ENCODE data around the gene ITM2B.
"Not testable (repeated sequence)": the region's sequence is repeated elsewhere in the genome, so short reads cannot be mapped to it uniquely, and the experiment has no call there.

The ITM2B gene

GRCh38 chr13:48230541-48230940 is 2.5 kb upstream of the ITM2B start:
- no peak for DNase-seq

- DNase-seq = no peak
Measured at GRCh38 chr13:48231080-48231479, 1.9 kb upstream of the ITM2B start.

GRCh38 chr13:48231933-48232332 is 1.1 kb upstream of the ITM2B start:
- no peak for DNase-seq

GRCh38 chr13:48232420-48233045 is 473 bp upstream of the ITM2B start:
- DNase-seq = no peak

- no peak for DNase-seq
Measured at GRCh38 chr13:48233889-48234488, 983 bp downstream of the ITM2B start.

- peak in 1 of 2 donors; percentile 57 for DNase-seq
Measured at GRCh38 chr13:48234566-48235340, 1.7 kb downstream of the ITM2B start.

GRCh38 chr13:48235341-48236135 is 2.5 kb downstream of the ITM2B start:
- DNase-seq = peak in 1 of 2 donors; percentile 43

GRCh38 chr13:48236528-48237353 is 3.7 kb downstream of the ITM2B start:
- DNase-seq = no peak

GRCh38 chr13:48239369-48239768 is 6.4 kb downstream of the ITM2B start:
- DNase-seq = not testable (repeated sequence)

GRCh38 chr13:48241651-48242050 is 8.6 kb downstream of the ITM2B start:
- no peak for DNase-seq

GRCh38 chr13:48242677-48243076 is 9.7 kb downstream of the ITM2B start:
- DNase-seq = no peak

GRCh38 chr13:48244159-48244558 is 11.2 kb downstream of the ITM2B start:
- DNase-seq = no peak

GRCh38 chr13:48246102-48246501 is 13.1 kb downstream of the ITM2B start:
- DNase-seq = no peak

GRCh38 chr13:48249018-48249417 is 16.0 kb downstream of the ITM2B start:
- DNase-seq = no peak

- no peak for DNase-seq
Measured at GRCh38 chr13:48251611-48252081, 18.6 kb downstream of the ITM2B start.

GRCh38 chr13:48252176-48252575 is 19.2 kb downstream of the ITM2B start:
- no peak for DNase-seq

- DNase-seq = no peak
Measured at GRCh38 chr13:48253849-48254248, 20.8 kb downstream of the ITM2B start.

GRCh38 chr13:48255090-48255489 is 22.1 kb downstream of the ITM2B start:
- no peak for DNase-seq

- DNase-seq = no peak
Measured at GRCh38 chr13:48255954-48256353, 22.9 kb downstream of the ITM2B start.

- DNase-seq = no peak
Measured at GRCh38 chr13:48258002-48258401, 25.0 kb downstream of the ITM2B start.

- no peak for DNase-seq
Measured at GRCh38 chr13:48258430-48258829, 25.4 kb downstream of the ITM2B start.

GRCh38 chr13:48260970-48261369 is 28.0 kb downstream of the ITM2B start:
- DNase-seq = no peak

All from hippocampal formation (tissue), 2 donors.